ENCODE measurements around the gene AK9.

AK9 gene

GRCh38 chr6:109512271-109512817 is 178.7 kb downstream of the AK9 start:
- DNase-seq (ENCODE audit: low read depth): no peak

GRCh38 chr6:109511832-109512231 is 179.2 kb downstream of the AK9 start:
- DNase-seq (ENCODE audit: low read depth): no peak

- DNase-seq (ENCODE audit: low read depth): no peak
Measured at GRCh38 chr6:109510358-109510757, 180.6 kb downstream of the AK9 start.

- no peak for DNase-seq (ENCODE audit: low read depth)
Measured at GRCh38 chr6:109508166-109508860, 182.7 kb downstream of the AK9 start.

- no peak for DNase-seq (ENCODE audit: low read depth)
Measured at GRCh38 chr6:109507490-109508072, 183.4 kb downstream of the AK9 start.

- no peak for DNase-seq (ENCODE audit: low read depth)
Measured at GRCh38 chr6:109506841-109507240, 184.2 kb downstream of the AK9 start.

- DNase-seq (ENCODE audit: low read depth): no peak
Measured at GRCh38 chr6:109506314-109506713, 184.7 kb downstream of the AK9 start.

GRCh38 chr6:109503327-109504224 is 187.4 kb downstream of the AK9 start:
- DNase-seq (ENCODE audit: low read depth): no peak

GRCh38 chr6:109498936-109499335 is 192.1 kb downstream of the AK9 start:
- no peak for DNase-seq (ENCODE audit: low read depth)

GRCh38 chr6:109498052-109498451 is 192.9 kb downstream of the AK9 start:
- DNase-seq (ENCODE audit: low read depth): no peak

GRCh38 chr6:109496036-109496772 is 194.8 kb downstream of the AK9 start:
- no peak for DNase-seq (ENCODE audit: low read depth)

GRCh38 chr6:109493865-109494264 is 197.1 kb downstream of the AK9 start:
- DNase-seq (ENCODE audit: low read depth): no peak

GRCh38 chr6:109491207-109491938 is 199.6 kb downstream of the AK9 start:
- peak; percentile 52 for DNase-seq (ENCODE audit: low read depth)

- no peak for DNase-seq (ENCODE audit: low read depth)
Measured at GRCh38 chr6:109490713-109491112, 200.3 kb downstream of the AK9 start.

- no peak for DNase-seq (ENCODE audit: low read depth)
Measured at GRCh38 chr6:109488001-109488400, 203.0 kb downstream of the AK9 start.

- DNase-seq (ENCODE audit: low read depth): no peak
Measured at GRCh38 chr6:109486068-109486467, 204.9 kb downstream of the AK9 start.

GRCh38 chr6:109485266-109485935 is 205.6 kb downstream of the AK9 start:
- no peak for DNase-seq (ENCODE audit: low read depth)

- DNase-seq (ENCODE audit: low read depth): no peak
Measured at GRCh38 chr6:109484122-109484521, 206.9 kb downstream of the AK9 start.

GRCh38 chr6:109483735-109484057 is 207.3 kb downstream of the AK9 start:
- DNase-seq (ENCODE audit: low read depth): no peak

- DNase-seq (ENCODE audit: low read depth): peak; percentile 68
Measured at GRCh38 chr6:109482905-109483734, 207.9 kb downstream of the AK9 start, which contains the start of gene ZBTB24. TSS of gene ZBTB24 (minus strand) at chr6:109483219. CDS start at chr6:109482026, 1,193 bp downstream.

Measured in CMK (cell line).